ENCODE data around the gene DNAH8. TPM values are rescaled to one million over a fixed set of nuclear protein-coding genes. Genes with fewer than 3 reads are reported as not detected.

Gene DNAH8
- total and polyA plus RNA-seq, 4 donors = 0.01 to 0.37 (median 0.11) TPM

- ATAC-seq (ENCODE audit: insufficient read depth, low FRiP score) (no peak), DNase-seq (no peak)
- no peaks in the 10 kb centered on the region for H3K27me3 ChIP-seq (ENCODE audit: control insufficient read depth in 3 of 3, insufficient read depth in 3 of 3, low read length in 2 of 3)
- no peaks in the 10 kb centered on the region for H3K4me1 ChIP-seq (ENCODE audit: control insufficient read depth in 5 of 5, insufficient read depth in 5 of 5, low read length in 5 of 5)
- TF ChIP-seq CTCF (IDR thresholded peaks at IDR 0.05; ENCODE audit: control extremely low read depth, extremely low read depth) = no peak
- H3K4me3 ChIP-seq = no peak overlapping the region
- WGBS, 2 donors = 89 to 90% methylated on average over 3 of the region's 3 CpGs
- H3K36me3 ChIP-seq (ENCODE audit: control insufficient read depth in 4 of 4, insufficient read depth in 4 of 4, low read length in 4 of 4) = no peaks in the 10 kb centered on the region
- no peak overlapping the region for H3K9ac ChIP-seq (ENCODE audit: insufficient read depth in 1 of 2, low read length in 2 of 2)
- H3K9me3 ChIP-seq (ENCODE audit: control insufficient read depth in 4 of 4, insufficient read depth in 3 of 4, low read length in 3 of 4) = no peaks in the 10 kb centered on the region
- no peak overlapping the region for H3K27ac ChIP-seq (ENCODE audit: low read depth in 1 of 2, low read length in 1 of 2)
Observed at GRCh38 chr6:38806833-38807232, 91.7 kb downstream of the DNAH8 start.

GRCh38 chr6:38808039-38808438 lies 92.9 kb downstream of the DNAH8 start:
- Histone ChIP-seq H3K27me3 (ENCODE audit: control insufficient read depth in 3 of 3, insufficient read depth in 3 of 3, low read length in 2 of 3) (no peaks in the 10 kb centered on the region), H3K9ac (ENCODE audit: insufficient read depth in 1 of 2, low read length in 2 of 2) (no peak overlapping the region), H3K27ac (ENCODE audit: low read depth in 1 of 2, low read length in 1 of 2) (no peak overlapping the region), H3K4me1 (ENCODE audit: control insufficient read depth in 5 of 5, insufficient read depth in 5 of 5, low read length in 5 of 5) (peaks cover 0 to 4% (median 0%) of the 10 kb centered on the region in 5 donors), H3K36me3 (ENCODE audit: control insufficient read depth in 4 of 4, insufficient read depth in 4 of 4, low read length in 4 of 4) (no peaks in the 10 kb centered on the region), H3K9me3 (ENCODE audit: control insufficient read depth in 4 of 4, insufficient read depth in 3 of 4, low read length in 3 of 4) (no peaks in the 10 kb centered on the region), H3K4me3 (no peak overlapping the region)
- 77 to 95% methylated on average over 3 of the region's 3 CpGs for WGBS, 2 donors
- no peak for TF ChIP-seq CTCF (IDR thresholded peaks at IDR 0.05; ENCODE audit: control extremely low read depth, extremely low read depth)
- no peak for DNase-seq
- ATAC-seq (ENCODE audit: insufficient read depth, low FRiP score) = no peak

- Histone ChIP-seq H3K9me3 (ENCODE audit: control insufficient read depth in 4 of 4, insufficient read depth in 3 of 4, low read length in 3 of 4) (no peaks in the 10 kb centered on the region), H3K27ac (ENCODE audit: low read depth in 1 of 2, low read length in 1 of 2) (no peak overlapping the region), H3K36me3 (ENCODE audit: control insufficient read depth in 4 of 4, insufficient read depth in 4 of 4, low read length in 4 of 4) (no peaks in the 10 kb centered on the region), H3K9ac (ENCODE audit: insufficient read depth in 1 of 2, low read length in 2 of 2) (no peak overlapping the region), H3K27me3 (ENCODE audit: control insufficient read depth in 3 of 3, insufficient read depth in 3 of 3, low read length in 2 of 3) (no peaks in the 10 kb centered on the region), H3K4me1 (ENCODE audit: control insufficient read depth in 5 of 5, insufficient read depth in 5 of 5, low read length in 5 of 5) (peaks cover 0 to 10% (median 0%) of the 10 kb centered on the region in 5 donors), H3K4me3 (no peak overlapping the region)
- peak in 2 of 3 donors; percentile 63 to 80 for DNase-seq
- WGBS, 2 donors = 39 to 49% methylated on average over 5 of the region's 5 CpGs
- no peak for TF ChIP-seq CTCF (IDR thresholded peaks at IDR 0.05; ENCODE audit: control extremely low read depth, extremely low read depth)
- ATAC-seq (ENCODE audit: insufficient read depth, low FRiP score) = no peak
Observed at GRCh38 chr6:38813041-38813823, 98.1 kb downstream of the DNAH8 start.
